GM12872 (cell line): ENCODE data around the gene UCN2.

ENCODE experiments used
- TF ChIP-seq, protein P1 (sequence below): IDR thresholded peaks from 3 replicates; pipeline ENCODE4 v1.5.1; 2011; ENCODE audit warnings: low read depth, mild to moderate bottlenecking, low read length, moderate library complexity; ENCODE audit not compliant: insufficient read depth

Gene UCN2

GRCh38 chr3:48514431-48515227 is 49.0 kb downstream of the UCN2 start:
- TF ChIP-seq, protein P1, sequence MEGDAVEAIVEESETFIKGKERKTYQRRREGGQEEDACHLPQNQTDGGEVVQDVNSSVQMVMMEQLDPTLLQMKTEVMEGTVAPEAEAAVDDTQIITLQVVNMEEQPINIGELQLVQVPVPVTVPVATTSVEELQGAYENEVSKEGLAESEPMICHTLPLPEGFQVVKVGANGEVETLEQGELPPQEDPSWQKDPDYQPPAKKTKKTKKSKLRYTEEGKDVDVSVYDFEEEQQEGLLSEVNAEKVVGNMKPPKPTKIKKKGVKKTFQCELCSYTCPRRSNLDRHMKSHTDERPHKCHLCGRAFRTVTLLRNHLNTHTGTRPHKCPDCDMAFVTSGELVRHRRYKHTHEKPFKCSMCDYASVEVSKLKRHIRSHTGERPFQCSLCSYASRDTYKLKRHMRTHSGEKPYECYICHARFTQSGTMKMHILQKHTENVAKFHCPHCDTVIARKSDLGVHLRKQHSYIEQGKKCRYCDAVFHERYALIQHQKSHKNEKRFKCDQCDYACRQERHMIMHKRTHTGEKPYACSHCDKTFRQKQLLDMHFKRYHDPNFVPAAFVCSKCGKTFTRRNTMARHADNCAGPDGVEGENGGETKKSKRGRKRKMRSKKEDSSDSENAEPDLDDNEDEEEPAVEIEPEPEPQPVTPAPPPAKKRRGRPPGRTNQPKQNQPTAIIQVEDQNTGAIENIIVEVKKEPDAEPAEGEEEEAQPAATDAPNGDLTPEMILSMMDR = no peak
